H9 (cell line): ENCODE measurements around the gene ZNF764. TPM values are rescaled to one million over a fixed set of nuclear protein-coding genes. Genes with fewer than 3 reads are reported as not detected.

ENCODE experiments used
- DNase-seq: peaks from one replicate; pipeline ENCODE4 v3.0.0-alpha.2; 2017
- H2AFZ ChIP-seq: one replicate; pipeline ENCODE4 v1.6.1; 2013; ENCODE audit warnings: mild to moderate bottlenecking, low read length, control low read depth, moderate library complexity
- H2AK5ac ChIP-seq: 2 replicates; pipeline ENCODE4 v1.6.1; 2013; ENCODE audit warnings: low read length, control low read depth, mixed read lengths; ENCODE audit not compliant: insufficient read length
- H2BK120ac ChIP-seq: one replicate; pipeline ENCODE4 v1.6.1; 2013; ENCODE audit warnings: low read depth, mild to moderate bottlenecking, low read length, control low read depth, inconsistent platforms; ENCODE audit not compliant: poor library complexity, severe bottlenecking
- H2BK12ac ChIP-seq: 2 replicates; pipeline ENCODE4 v1.6.1; 2013; ENCODE audit warnings: low read length, control low read depth, mixed read lengths, low read depth; ENCODE audit not compliant: insufficient read length
- H2BK15ac ChIP-seq: 2 replicates; pipeline ENCODE4 v1.6.1; 2013; ENCODE audit warnings: low read depth, low read length, control low read depth
- H2BK20ac ChIP-seq: one replicate; pipeline ENCODE4 v1.6.1; 2013; ENCODE audit warnings: low read depth, mild to moderate bottlenecking, low read length, control low read depth, inconsistent platforms; ENCODE audit not compliant: poor library complexity, severe bottlenecking
- H2BK5ac ChIP-seq: 2 replicates; pipeline ENCODE4 v1.6.1; 2013; ENCODE audit warnings: low read length, control low read depth, mixed read lengths; ENCODE audit not compliant: insufficient read length
- H3K14ac ChIP-seq: 2 replicates; pipeline ENCODE4 v1.6.1; 2013; ENCODE audit warnings: low read length, control low read depth; ENCODE audit not compliant: insufficient read depth
- H3K18ac ChIP-seq: 2 replicates; pipeline ENCODE4 v1.6.1; 2013; ENCODE audit warnings: low read depth, mild to moderate bottlenecking, mixed read lengths, low read length, control low read depth; ENCODE audit not compliant: insufficient read length
- H3K23ac ChIP-seq: 2 replicates; pipeline ENCODE4 v1.6.1; 2013; ENCODE audit warnings: low read length, control low read depth, mixed read lengths, low read depth; ENCODE audit not compliant: insufficient read length
- H3K23me2 ChIP-seq: 2 replicates; pipeline ENCODE4 v1.6.1; 2013; ENCODE audit warnings: low read depth, mild to moderate bottlenecking, mixed read lengths, low read length, control low read depth; ENCODE audit not compliant: insufficient read length, poor library complexity, severe bottlenecking
- H3K27ac ChIP-seq: 2 replicates; pipeline ENCODE4 v1.5.1; 2013; ENCODE audit warnings: low read length, control low read depth, mixed read lengths, low read depth; ENCODE audit not compliant: insufficient read length
- H3K27me3 ChIP-seq: 2 replicates; pipeline ENCODE4 v1.6.1; 2013; ENCODE audit warnings: low read length, control low read depth, inconsistent platforms; ENCODE audit not compliant: insufficient read depth
- H3K4ac ChIP-seq: 2 replicates; pipeline ENCODE4 v1.6.1; 2013; ENCODE audit warnings: low read depth, mild to moderate bottlenecking, control low read depth, inconsistent platforms, low read length, moderate library complexity
- H3K4me1 ChIP-seq: 2 replicates; pipeline ENCODE4 v1.6.1; 2013; ENCODE audit warnings: low read length, control low read depth, inconsistent platforms; ENCODE audit not compliant: insufficient read depth
- H3K4me2 ChIP-seq: 2 replicates; pipeline ENCODE4 v1.6.1; 2013; ENCODE audit warnings: low read length, control low read depth, mixed read lengths; ENCODE audit not compliant: insufficient read length, insufficient read depth
- H3K56ac ChIP-seq: 2 replicates; pipeline ENCODE4 v1.6.1; 2013; ENCODE audit warnings: low read depth, mild to moderate bottlenecking, mixed read lengths, low read length, control low read depth; ENCODE audit not compliant: insufficient read length
- H3K79me1 ChIP-seq: 2 replicates; pipeline ENCODE4 v1.6.1; 2013; ENCODE audit warnings: low read depth, mild to moderate bottlenecking, moderate library complexity, low read length, control low read depth, inconsistent platforms; ENCODE audit not compliant: insufficient read depth, poor library complexity, severe bottlenecking
- H3K79me2 ChIP-seq: 2 replicates; pipeline ENCODE4 v1.6.1; 2013; ENCODE audit warnings: low read length, control low read depth, inconsistent platforms; ENCODE audit not compliant: insufficient read depth
- H3K9ac ChIP-seq: 2 replicates; pipeline ENCODE4 v1.6.1; 2013; ENCODE audit warnings: low read length, control low read depth, mixed read lengths; ENCODE audit not compliant: insufficient read length; ENCODE audit errors: extremely low read depth
- H3K9me3 ChIP-seq: one replicate; pipeline ENCODE4 v1.6.1; 2013; ENCODE audit warnings: low read depth, low read length, inconsistent platforms; ENCODE audit not compliant: control insufficient read depth
- H3T11ph ChIP-seq: one replicate; pipeline ENCODE4 v1.6.1; 2013; ENCODE audit warnings: mild to moderate bottlenecking, low read length, control low read depth, inconsistent platforms
- H4K20me1 ChIP-seq: one replicate; pipeline ENCODE4 v1.6.1; 2013; ENCODE audit not compliant: control insufficient read depth, insufficient read length, insufficient read depth
- H4K5ac ChIP-seq: 2 replicates; pipeline ENCODE4 v1.6.1; 2013; ENCODE audit warnings: low read depth, mild to moderate bottlenecking, mixed read lengths, low read length, control low read depth; ENCODE audit not compliant: insufficient read length
- H4K8ac ChIP-seq: replicated peaks from 2 replicates; pipeline ENCODE4 v1.6.1; 2013; ENCODE audit warnings: low read length, control low read depth, mixed read lengths, low read depth; ENCODE audit not compliant: insufficient read length
- H4K91ac ChIP-seq: 2 replicates; pipeline ENCODE4 v1.6.1; 2013; ENCODE audit warnings: low read depth, mild to moderate bottlenecking, moderate library complexity, mixed read lengths, low read length, control low read depth; ENCODE audit not compliant: insufficient read length
- H3K27ac Mint-ChIP-seq, 3 experiments: 2 replicates in 2 of 3; 3 replicates in 1 of 3; pipeline ENCODE4 v1.8.0; 2020 to 2021; ENCODE audit warnings: mixed read lengths in 3 of 3, mild to moderate bottlenecking in 1 of 3, moderate library complexity in 1 of 3
- H3K27me3 Mint-ChIP-seq: 2 replicates; pipeline ENCODE4 v1.8.0; 2021; ENCODE audit warnings: low read depth, mild to moderate bottlenecking, moderate library complexity, mixed read lengths
- H3K36me3 Mint-ChIP-seq, 3 experiments: 2 replicates in 2 of 3; 3 replicates in 1 of 3; pipeline ENCODE4 v1.8.0; 2020 to 2021; ENCODE audit warnings: low read depth in 3 of 3, mixed read lengths in 3 of 3; ENCODE audit not compliant: insufficient read depth in 1 of 3
- H3K4me1 Mint-ChIP-seq, 2 experiments: 2 replicates each; pipeline ENCODE4 v1.8.0; 2020; ENCODE audit warnings: mixed read lengths in 2 of 2
- H3K4me3 Mint-ChIP-seq, 2 experiments: 2 replicates in 1 of 2; 3 replicates in 1 of 2; pipeline ENCODE4 v1.8.0; 2020 to 2021; ENCODE audit warnings: mild to moderate bottlenecking in 2 of 2, mixed read lengths in 2 of 2, moderate library complexity in 1 of 2
- H3K9me3 Mint-ChIP-seq, 2 experiments: 2 replicates in 1 of 2; 3 replicates in 1 of 2; pipeline ENCODE4 v1.8.0; 2020; ENCODE audit warnings: mild to moderate bottlenecking in 2 of 2, mixed read lengths in 2 of 2, moderate library complexity in 1 of 2
- CTCF ChIP-seq: fragments of 200-600 bp; sonication (generic); conservative IDR thresholded peaks from 3 replicates; pipeline ENCODE4 v1.8.0; 2021; ENCODE audit warnings: antibody characterized with exemption, mild to moderate bottlenecking
- WGBS: extraction: QIAGEN DNeasy Blood & Tissue Kit; methylation state at CpG from one replicate; pipeline ENCODE4 v1.1.7; 2013; ENCODE audit warnings: missing lambda C conversion rate, low lambda C conversion rate, mixed read lengths; ENCODE audit not compliant: insufficient read length; ENCODE audit errors: extremely low coverage; 5-methylcytosine and 5-hydroxymethylcytosine counted together
- total RNA-seq: library from RNA; stranded (reverse); gene quantifications from 2 replicates; pipeline ENCODE4 v1.2.1, GENCODE V29; 2021

ZNF764 gene
- total RNA-seq, 1 experiment from 2014 or later, result 11.4 TPM

- TF ChIP-seq CTCF, result no peak
- no peak overlapping the region for H3K27ac Mint-ChIP-seq
- no CpG with 5 or more reads among the region's 10 CpGs for WGBS
These were observed 39.6 kb downstream of the ZNF764 start for GRCh38 chr16:30518552-30518951.

More at GRCh38 chr16:30518552-30518951, 39.6 kb downstream of the ZNF764 start:
- Histone ChIP-seq H3K79me1 (no peaks in the 10 kb centered on the region), H3K4me2 (no peak overlapping the region), H2BK12ac (no peak overlapping the region), H3K9me3 (no peaks in the 10 kb centered on the region), H4K5ac (no peak overlapping the region), H4K20me1 (no peaks in the 10 kb centered on the region), H3K23ac (no peak overlapping the region), H4K91ac (no peak overlapping the region), H3K56ac (no peak overlapping the region), H2BK120ac (no peak overlapping the region), H2BK5ac (no peak overlapping the region), H2BK20ac (no peak overlapping the region), H3K4ac (no peak overlapping the region), H2AK5ac (no peak overlapping the region), H3K4me1 (no peaks in the 10 kb centered on the region), H3K9ac (no peak overlapping the region), H3K14ac (no peak overlapping the region), H3K79me2 (no peaks in the 10 kb centered on the region), H2AFZ (no peak overlapping the region), H3K27me3 (no peaks in the 10 kb centered on the region), H3T11ph (no peak overlapping the region), H2BK15ac (no peak overlapping the region), H4K8ac (no peak overlapping the region), H3K23me2 (no peaks in the 10 kb centered on the region), H3K18ac (no peak overlapping the region), H3K27ac (no peak overlapping the region)
- no peaks in the 10 kb centered on the region for H3K9me3 Mint-ChIP-seq
- peaks cover 5% of the 10 kb centered on the region; the same call in 1 of the 2 replicates for H3K27me3 Mint-ChIP-seq
- no peak for DNase-seq
- no peak overlapping the region for H3K4me3 Mint-ChIP-seq
- H3K4me1 Mint-ChIP-seq, result no peaks in the 10 kb centered on the region
- H3K36me3 Mint-ChIP-seq, result no peaks in the 10 kb centered on the region
